K562 (cell line): ENCODE results near the gene OSGEP. TPM values are rescaled to one million over a fixed set of nuclear protein-coding genes. Genes with fewer than 3 reads are reported as not detected.

Experiments
- GTF3C2 ChIP-seq: IDR thresholded peaks from 3 replicates; pipeline ENCODE4 v1.6.1; 2011; ENCODE audit warnings: borderline replicate concordance, mild to moderate bottlenecking, moderate library complexity; ENCODE audit not compliant: insufficient read length; ENCODE audit errors: extremely low read depth
- MXD1 ChIP-seq: fragments of 250-450 bp; sonication (Bioruptor Pico); IDR thresholded peaks from 2 replicates; pipeline ENCODE4 v1.8.0; 2021; ENCODE audit warnings: borderline replicate concordance, mild to moderate bottlenecking, moderate library complexity; ENCODE audit not compliant: poor library complexity, severe bottlenecking
- U2AF1 ChIP-seq: fragments of 200-400 bp; formaldehyde crosslinking; optimal IDR thresholded peaks from 2 replicates; pipeline ENCODE3; 2017; ENCODE audit warnings: mild to moderate bottlenecking, low read depth, low read length, moderate library complexity
- USF2 ChIP-seq: sonication (generic); formaldehyde crosslinking; IDR thresholded peaks from 2 replicates; pipeline ENCODE4 v1.5.0; 2020; ENCODE audit warnings: missing genetic modification reagents
- ZFP30 ChIP-seq: fragments of 250-450 bp; sonication (Bioruptor Pico); IDR thresholded peaks from 2 replicates; pipeline ENCODE4 v1.8.0; 2022; ENCODE audit warnings: moderate library complexity, mild to moderate bottlenecking, inconsistent platforms, borderline replicate concordance
- ZNF311 ChIP-seq: fragments of 250-450 bp; sonication (Bioruptor Pico); IDR thresholded peaks from 2 replicates; pipeline ENCODE4 v1.4.0; 2020; ENCODE audit warnings: mild to moderate bottlenecking, moderate library complexity
- polyA plus RNA-seq, 8 experiments: library from polyadenylated mRNA; depleted of rRNA in 4 of 8; stranded (reverse) in 5 of 8; unstranded in 3 of 8; fragments of >200 nt; fragmentation: Nextera tagmentation in 2 of 8; fragmentation: Illumina TruSeq in 1 of 8; extraction: Ambion mirVana in 2 of 8; extraction: Trizol in 1 of 8; gene quantifications; 2 replicates each; pipeline versions ENCODE4 v1.2.1 to v1.2.3, GENCODE V29; 2011 to 2014; ENCODE audit warnings: inconsistent platforms in 1 of 8, missing spikeins in 1 of 8
- total RNA-seq, 7 experiments: library from RNA; depleted of rRNA in 6 of 7; stranded (reverse); fragments of >200 nt in 6 of 7; fragmentation: Illumina TruSeq in 2 of 7; extraction: Trizol in 2 of 7; gene quantifications; 2 replicates each; pipeline versions ENCODE4 v1.2.1 to v1.2.3, GENCODE V29; 2011 to 2021; ENCODE audit warnings: low replicate concordance in 1 of 7

The OSGEP gene
- total and polyA plus RNA-seq, 9 of the 15 experiments (the other 6 are each of a cell fraction or from before 2014, with no cell fraction given), result 32.1 to 59.2 (median 44.1) TPM

- TF ChIP-seq GTF3C2 (no peak), USF2 (CRISPR knock-in tag) (no peak), ZNF311 (CRISPR knock-in tag) (no peak), U2AF1 (no peak), MXD1 (CRISPR knock-in tag) (no peak), ZFP30 (CRISPR knock-in tag) (no peak)
These were observed 54.0 kb downstream of the OSGEP start (continued) for GRCh38 chr14:20400589-20400964.
